Natural killer cell (primary cell): ENCODE data around the gene PLXNA2. TPM values are rescaled to one million over a fixed set of nuclear protein-coding genes. Genes with fewer than 3 reads are reported as not detected.

Source experiments
- ATAC-seq, 3 donors: fragments of 150-1000 bp in 2 of 3; fragments of 200-7000 bp in 1 of 3; cut with Tn5 transposase; 1 replicate in 1 of 3; 2 replicates in 2 of 3; pipeline ENCODE4 v1.10.0; 2021; ENCODE audit warnings: mild to moderate bottlenecking in 2 of 3, moderate library complexity in 2 of 3
- DNase-seq, 2 donors: peaks; one replicate each; pipeline versions ENCODE4 v3.0.0 to v3.0.0-alpha.2; 2013 to 2021; ENCODE audit warnings: mixed read lengths in 1 of 2
- H3K27ac ChIP-seq: one replicate; pipeline ENCODE4 v1.5.1; 2013; ENCODE audit warnings: mild to moderate bottlenecking, low read length
- H3K27me3 ChIP-seq: one replicate; pipeline ENCODE4 v1.6.1; 2013; ENCODE audit warnings: low read length; ENCODE audit not compliant: control insufficient read depth, insufficient read depth
- H3K36me3 ChIP-seq: one replicate; pipeline ENCODE4 v1.6.1; 2013; ENCODE audit warnings: low read length; ENCODE audit not compliant: control insufficient read depth, insufficient read depth
- H3K4me1 ChIP-seq: one replicate; pipeline ENCODE4 v1.6.1; 2013; ENCODE audit warnings: low read length; ENCODE audit not compliant: control insufficient read depth, insufficient read depth
- H3K4me3 ChIP-seq: one replicate; pipeline ENCODE4 v1.5.1; 2013; ENCODE audit warnings: low read length
- H3K9me3 ChIP-seq: one replicate; pipeline ENCODE4 v1.6.1; 2013; ENCODE audit warnings: low read length; ENCODE audit not compliant: control insufficient read depth, insufficient read depth
- H3K27ac Mint-ChIP-seq, 2 donors: one replicate each; pipeline ENCODE4 v1.8.0; 2022; ENCODE audit warnings: mild to moderate bottlenecking in 2 of 2, mixed read lengths in 2 of 2, moderate library complexity in 1 of 2
- H3K27me3 Mint-ChIP-seq, 2 donors: one replicate each; pipeline ENCODE4 v1.8.0; 2022; ENCODE audit warnings: low read depth in 2 of 2, mixed read lengths in 2 of 2
- H3K36me3 Mint-ChIP-seq: one replicate; pipeline ENCODE4 v1.8.0; 2022; ENCODE audit warnings: mixed read lengths
- H3K4me1 Mint-ChIP-seq, 2 donors: one replicate each; pipeline ENCODE4 v1.8.0; 2022; ENCODE audit warnings: mixed read lengths in 2 of 2
- H3K4me3 Mint-ChIP-seq: one replicate; pipeline ENCODE4 v1.8.0; 2022; ENCODE audit warnings: mild to moderate bottlenecking, moderate library complexity, mixed read lengths
- H3K9me3 Mint-ChIP-seq, 2 donors: one replicate each; pipeline ENCODE4 v1.8.0; 2022; ENCODE audit warnings: mixed read lengths in 2 of 2
- WGBS: methylation state at CpG from one replicate; pipeline ENCODE4 v1.1.7; 2013; ENCODE audit warnings: missing lambda C conversion rate; ENCODE audit not compliant: insufficient coverage; 5-methylcytosine and 5-hydroxymethylcytosine counted together
- intact Hi-C: fragments of 100-400 bp; cut with micrococcal nuclease; formaldehyde crosslinking; loops from one replicate; pipeline ENCODE4 v1.14.2; 2022
- total RNA-seq, 4 donors: library from RNA; stranded (reverse); fragments of 120-200 nt in 1 of 4; gene quantifications; one replicate each; pipeline versions ENCODE4 v1.2.3 to v1.2.4, GENCODE V29; 2013 to 2022
- TF ChIP-seq, protein P1 (sequence below): fragments of 200-600 bp; IDR thresholded peaks from one replicate; pipeline ENCODE4 v1.8.0; 2022; ENCODE audit warnings: antibody characterized with exemption

The PLXNA2 gene
- total RNA-seq, 3 donors from 2014 or later (not counting 1 experiment from before 2014, with no cell fraction given), result 2.8 to 8.4 (median 2.8) TPM

DNA sequence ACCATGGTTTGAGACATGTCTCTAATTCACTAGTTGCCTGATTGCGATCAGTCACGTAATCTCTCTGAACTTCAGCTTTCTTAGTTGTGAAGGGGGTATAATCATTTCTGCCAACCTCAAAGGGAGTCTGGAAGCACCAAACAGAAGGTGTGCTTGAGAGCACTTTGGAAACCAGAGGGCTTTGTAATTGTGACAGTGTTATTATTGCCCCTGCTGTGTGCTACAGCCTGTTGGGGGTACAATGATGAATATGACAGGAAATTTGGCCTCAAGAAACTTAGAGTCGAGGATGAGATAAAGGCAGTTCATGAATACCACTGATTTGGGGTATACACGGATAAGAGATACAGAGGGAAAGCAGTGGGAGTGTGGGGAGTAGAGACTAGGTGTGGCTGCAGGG, 183.1 kb downstream of the PLXNA2 start:
- intact Hi-C loops, result no loop called here
- TF ChIP-seq, protein P1, sequence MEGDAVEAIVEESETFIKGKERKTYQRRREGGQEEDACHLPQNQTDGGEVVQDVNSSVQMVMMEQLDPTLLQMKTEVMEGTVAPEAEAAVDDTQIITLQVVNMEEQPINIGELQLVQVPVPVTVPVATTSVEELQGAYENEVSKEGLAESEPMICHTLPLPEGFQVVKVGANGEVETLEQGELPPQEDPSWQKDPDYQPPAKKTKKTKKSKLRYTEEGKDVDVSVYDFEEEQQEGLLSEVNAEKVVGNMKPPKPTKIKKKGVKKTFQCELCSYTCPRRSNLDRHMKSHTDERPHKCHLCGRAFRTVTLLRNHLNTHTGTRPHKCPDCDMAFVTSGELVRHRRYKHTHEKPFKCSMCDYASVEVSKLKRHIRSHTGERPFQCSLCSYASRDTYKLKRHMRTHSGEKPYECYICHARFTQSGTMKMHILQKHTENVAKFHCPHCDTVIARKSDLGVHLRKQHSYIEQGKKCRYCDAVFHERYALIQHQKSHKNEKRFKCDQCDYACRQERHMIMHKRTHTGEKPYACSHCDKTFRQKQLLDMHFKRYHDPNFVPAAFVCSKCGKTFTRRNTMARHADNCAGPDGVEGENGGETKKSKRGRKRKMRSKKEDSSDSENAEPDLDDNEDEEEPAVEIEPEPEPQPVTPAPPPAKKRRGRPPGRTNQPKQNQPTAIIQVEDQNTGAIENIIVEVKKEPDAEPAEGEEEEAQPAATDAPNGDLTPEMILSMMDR, result no peak
- Histone ChIP-seq H3K4me3 (no peak overlapping the region), H3K4me1 (no peaks in the 10 kb centered on the region), H3K9me3 (no peaks in the 10 kb centered on the region), H3K27ac (no peak overlapping the region), H3K27me3 (no peaks in the 10 kb centered on the region), H3K36me3 (no peaks in the 10 kb centered on the region)
- Mint-ChIP-seq H3K4me3 (no peak overlapping the region), H3K9me3 (no peaks in the 10 kb centered on the region), H3K27me3 (peaks cover 4 to 15% of the 10 kb centered on the region in 2 donors), H3K36me3 (no peaks in the 10 kb centered on the region), H3K4me1 (no peaks in the 10 kb centered on the region), H3K27ac (no peak overlapping the region)
- DNase-seq (no peak), ATAC-seq (no peak)
- 84% methylated on average over 4 of the region's 4 CpGs for WGBS

DNA sequence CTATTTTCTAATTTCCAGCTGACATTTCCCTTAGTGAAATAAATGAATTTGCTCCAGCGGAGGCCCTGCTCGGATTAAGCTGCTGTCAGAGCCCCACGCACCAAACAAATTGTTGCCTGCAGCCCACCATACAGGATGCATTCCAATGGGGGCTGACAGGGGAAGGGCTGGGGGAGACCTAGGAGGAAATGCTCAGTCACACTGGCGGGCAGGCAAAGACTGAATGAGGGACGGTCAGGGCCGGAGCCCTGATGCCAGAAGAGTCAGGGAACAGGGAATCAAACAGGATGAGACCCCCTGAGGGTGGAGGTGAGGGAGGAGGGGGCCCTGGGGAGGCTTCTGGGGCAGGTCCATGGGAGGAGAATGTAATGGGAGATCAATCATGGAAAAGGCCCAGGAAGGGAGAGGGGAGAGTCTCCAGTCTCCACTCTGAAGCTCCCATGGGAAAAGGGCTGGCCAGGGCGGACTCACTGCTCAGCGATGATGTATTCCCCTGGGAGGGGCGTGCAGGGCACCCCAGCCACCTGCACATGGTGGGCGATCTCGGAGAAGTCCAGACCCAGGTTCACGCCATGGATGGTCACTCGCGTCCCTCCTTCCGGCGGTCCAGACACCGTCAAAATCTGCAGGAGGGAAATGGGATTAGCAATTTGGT, 183.8 kb downstream of the PLXNA2 start:
- ATAC-seq (no peak), DNase-seq (no peak)
- H3K4me1 ChIP-seq, result no peaks in the 10 kb centered on the region
- intact Hi-C loops, result no loop called here
- H3K27me3 ChIP-seq, result no peaks in the 10 kb centered on the region
- Mint-ChIP-seq H3K4me3 (no peak overlapping the region), H3K36me3 (no peaks in the 10 kb centered on the region), H3K27me3 (peaks cover 4 to 20% of the 10 kb centered on the region in 2 donors), H3K4me1 (no peaks in the 10 kb centered on the region), H3K27ac (no peak overlapping the region), H3K9me3 (no peaks in the 10 kb centered on the region)
- H3K4me3 ChIP-seq, result no peak overlapping the region
- TF ChIP-seq, protein P1, result no peak
- WGBS, result 90% methylated on average over 12 of the region's 17 CpGs
- no peaks in the 10 kb centered on the region for H3K36me3 ChIP-seq
- H3K9me3 ChIP-seq, result no peaks in the 10 kb centered on the region
- no peak overlapping the region for H3K27ac ChIP-seq

DNA sequence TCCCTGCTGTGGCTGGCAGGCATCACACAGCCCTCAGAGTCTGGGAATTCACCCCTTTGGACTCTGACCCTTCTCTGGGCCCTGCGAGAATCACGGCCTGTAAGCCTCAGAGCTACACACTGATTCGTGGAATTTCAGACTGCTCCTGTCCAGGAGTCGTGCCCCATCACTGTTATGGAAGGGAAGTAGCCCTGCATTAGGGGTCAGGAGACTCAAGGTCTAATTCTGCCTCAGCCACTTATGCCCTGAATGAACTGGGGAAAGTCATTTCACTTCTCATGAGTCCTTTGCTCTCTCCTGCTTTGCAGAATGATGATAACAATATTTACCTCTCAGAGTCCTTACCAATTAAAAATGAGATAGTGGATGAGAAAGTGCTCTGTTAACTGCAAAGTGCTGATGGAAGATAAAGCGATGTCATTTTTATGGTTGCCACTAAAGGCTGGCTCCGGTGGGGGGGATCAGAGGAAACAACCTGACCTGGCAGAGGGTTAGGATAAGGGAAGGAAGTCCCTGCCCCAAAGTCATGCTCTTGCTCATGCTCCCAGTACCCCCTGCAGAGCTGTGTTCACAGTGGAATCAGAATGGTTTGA, 184.7 kb downstream of the PLXNA2 start:
- Histone ChIP-seq H3K4me3 (no peak overlapping the region), H3K9me3 (no peaks in the 10 kb centered on the region), H3K36me3 (no peaks in the 10 kb centered on the region), H3K4me1 (no peaks in the 10 kb centered on the region), H3K27ac (no peak overlapping the region), H3K27me3 (no peaks in the 10 kb centered on the region)
- WGBS, result 79% methylated on average over 6 of the region's 6 CpGs
- no peaks in the 10 kb centered on the region for H3K9me3 Mint-ChIP-seq
- H3K27me3 Mint-ChIP-seq, result peaks cover 4 to 20% of the 10 kb centered on the region in 2 donors
- no peak overlapping the region for H3K27ac Mint-ChIP-seq
- H3K4me3 Mint-ChIP-seq, result no peak overlapping the region
- ATAC-seq (no peak), DNase-seq (no peak)
- TF ChIP-seq, protein P1, result no peak
- no peaks in the 10 kb centered on the region for H3K4me1 Mint-ChIP-seq
- H3K36me3 Mint-ChIP-seq, result no peaks in the 10 kb centered on the region
- intact Hi-C loops, result no loop called here

DNA sequence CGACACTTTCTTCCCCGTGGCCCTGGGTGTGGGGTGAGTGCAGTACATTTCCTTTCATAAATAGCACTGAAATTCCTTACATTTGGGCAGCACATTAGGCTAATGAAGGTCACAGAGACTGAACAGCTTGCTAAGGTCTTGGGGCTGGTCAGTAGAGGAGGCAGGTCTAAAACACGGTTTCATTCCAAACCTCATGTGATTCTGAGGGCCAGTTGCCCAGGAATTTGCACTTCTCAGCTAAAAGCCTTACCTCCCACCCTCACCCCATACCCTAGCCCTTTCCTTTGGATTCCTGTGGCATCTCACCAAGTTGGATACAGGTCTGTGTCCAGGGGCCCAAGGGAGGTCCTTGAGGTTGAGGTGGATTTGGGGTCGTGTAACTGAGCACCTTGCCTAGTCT, 185.4 kb downstream of the PLXNA2 start:
- DNase-seq (no peak), ATAC-seq (no peak)
- Mint-ChIP-seq H3K36me3 (no peaks in the 10 kb centered on the region), H3K27ac (no peak overlapping the region), H3K4me1 (no peaks in the 10 kb centered on the region), H3K4me3 (no peak overlapping the region), H3K9me3 (no peaks in the 10 kb centered on the region), H3K27me3 (peaks cover 4 to 20% of the 10 kb centered on the region in 2 donors)
- Histone ChIP-seq H3K27ac (no peak overlapping the region), H3K9me3 (no peaks in the 10 kb centered on the region), H3K4me1 (no peaks in the 10 kb centered on the region), H3K27me3 (no peaks in the 10 kb centered on the region), H3K36me3 (no peaks in the 10 kb centered on the region), H3K4me3 (no peak overlapping the region)
- WGBS, result 86% methylated on average over 4 of the region's 4 CpGs
- intact Hi-C loops, result no loop called here
- TF ChIP-seq, protein P1, result no peak
